ENCODE measurements around the gene SLC29A3.

DNA sequence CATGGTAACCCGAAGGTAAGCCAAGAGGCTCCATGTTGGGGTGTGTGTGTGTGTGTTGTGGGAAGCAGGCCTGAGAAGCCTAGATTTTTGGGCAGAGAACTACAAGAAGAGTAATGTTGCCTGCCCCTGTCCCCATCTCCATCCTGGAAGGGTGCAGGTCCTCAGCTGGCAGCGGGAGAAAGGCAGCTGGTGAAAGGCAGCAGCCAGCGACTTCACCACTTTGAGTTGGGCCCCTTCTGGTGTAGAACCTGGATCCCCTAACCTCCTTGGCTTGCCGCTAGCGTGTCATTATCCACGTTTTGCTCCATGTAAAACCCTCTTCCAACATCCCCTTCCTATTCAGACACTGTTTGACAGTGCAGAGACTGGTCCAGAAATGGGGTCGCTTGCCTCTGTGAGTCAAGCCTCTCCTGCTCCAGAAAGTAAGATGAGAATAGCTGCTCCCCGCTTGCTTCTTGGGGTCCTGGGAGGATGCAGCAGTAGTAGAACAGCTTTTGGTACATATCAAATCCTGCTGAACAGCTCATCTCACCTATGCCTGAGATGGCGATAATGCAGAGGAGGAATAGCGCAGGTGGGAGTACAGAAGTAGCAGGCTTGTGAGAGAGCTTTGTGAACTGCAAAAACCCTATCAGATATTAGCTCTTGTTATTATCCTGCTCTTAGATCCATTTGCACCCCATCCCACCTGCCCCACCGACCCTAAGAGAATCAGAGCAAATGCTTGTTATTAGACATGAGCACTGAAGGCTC lies 55.6 kb downstream of the SLC29A3 start:
- TF ChIP-seq POLR2A (IDR thresholded peaks at IDR 0.05): no peak
- TF ChIP-seq, protein P1, sequence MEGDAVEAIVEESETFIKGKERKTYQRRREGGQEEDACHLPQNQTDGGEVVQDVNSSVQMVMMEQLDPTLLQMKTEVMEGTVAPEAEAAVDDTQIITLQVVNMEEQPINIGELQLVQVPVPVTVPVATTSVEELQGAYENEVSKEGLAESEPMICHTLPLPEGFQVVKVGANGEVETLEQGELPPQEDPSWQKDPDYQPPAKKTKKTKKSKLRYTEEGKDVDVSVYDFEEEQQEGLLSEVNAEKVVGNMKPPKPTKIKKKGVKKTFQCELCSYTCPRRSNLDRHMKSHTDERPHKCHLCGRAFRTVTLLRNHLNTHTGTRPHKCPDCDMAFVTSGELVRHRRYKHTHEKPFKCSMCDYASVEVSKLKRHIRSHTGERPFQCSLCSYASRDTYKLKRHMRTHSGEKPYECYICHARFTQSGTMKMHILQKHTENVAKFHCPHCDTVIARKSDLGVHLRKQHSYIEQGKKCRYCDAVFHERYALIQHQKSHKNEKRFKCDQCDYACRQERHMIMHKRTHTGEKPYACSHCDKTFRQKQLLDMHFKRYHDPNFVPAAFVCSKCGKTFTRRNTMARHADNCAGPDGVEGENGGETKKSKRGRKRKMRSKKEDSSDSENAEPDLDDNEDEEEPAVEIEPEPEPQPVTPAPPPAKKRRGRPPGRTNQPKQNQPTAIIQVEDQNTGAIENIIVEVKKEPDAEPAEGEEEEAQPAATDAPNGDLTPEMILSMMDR (IDR thresholded peaks at IDR 0.05): no peak
